ENCODE results near the gene CETP.

- TF ChIP-seq NFIC (IDR thresholded peaks at IDR 0.05) (no peak), MAX (CRISPR knock-in tag; IDR thresholded peaks at IDR 0.05) (no peak), FOXM1 (IDR thresholded peaks at IDR 0.05; ENCODE audit: low read depth) (no peak), FOXM1 (CRISPR knock-in tag; IDR thresholded peaks at IDR 0.05; ENCODE audit: low read depth) (no peak), DMBX1 (CRISPR knock-in tag; IDR thresholded peaks at IDR 0.05; ENCODE audit: borderline replicate concordance) (no peak), EGR1 (conservative IDR thresholded peaks at IDR 0.05) (no peak), ZBTB33 (CRISPR knock-in tag; IDR thresholded peaks at IDR 0.05) (no peak), ZNF347 (CRISPR knock-in tag; IDR thresholded peaks at IDR 0.05; ENCODE audit: low read depth) (no peak), MYNN (IDR thresholded peaks at IDR 0.05) (no peak), MYNN (CRISPR knock-in tag; IDR thresholded peaks at IDR 0.05) (no peak), PHF8 (IDR thresholded peaks at IDR 0.05; ENCODE audit: borderline replicate concordance, low read length) (no peak), ZNF445 (CRISPR knock-in tag; IDR thresholded peaks at IDR 0.05; ENCODE audit: low read depth) (no peak), FOXJ3 (CRISPR knock-in tag; IDR thresholded peaks at IDR 0.05) (no peak)
- TF ChIP-seq, protein P1, sequence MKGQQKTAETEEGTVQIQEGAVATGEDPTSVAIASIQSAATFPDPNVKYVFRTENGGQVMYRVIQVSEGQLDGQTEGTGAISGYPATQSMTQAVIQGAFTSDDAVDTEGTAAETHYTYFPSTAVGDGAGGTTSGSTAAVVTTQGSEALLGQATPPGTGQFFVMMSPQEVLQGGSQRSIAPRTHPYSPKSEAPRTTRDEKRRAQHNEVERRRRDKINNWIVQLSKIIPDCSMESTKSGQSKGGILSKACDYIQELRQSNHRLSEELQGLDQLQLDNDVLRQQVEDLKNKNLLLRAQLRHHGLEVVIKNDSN (CRISPR knock-in tag; IDR thresholded peaks at IDR 0.05) = no peak
Measured at GRCh38 chr16:57024894-57025680, 63.3 kb downstream of the CETP start.

All from K562 (cell line).